Measurements from ENCODE around the gene CPLANE1. TPM values are rescaled to one million over a fixed set of nuclear protein-coding genes. Genes with fewer than 3 reads are reported as not detected.

Gene CPLANE1
- total RNA-seq: 14.3 and 17.4 TPM in 2 replicates

DNA sequence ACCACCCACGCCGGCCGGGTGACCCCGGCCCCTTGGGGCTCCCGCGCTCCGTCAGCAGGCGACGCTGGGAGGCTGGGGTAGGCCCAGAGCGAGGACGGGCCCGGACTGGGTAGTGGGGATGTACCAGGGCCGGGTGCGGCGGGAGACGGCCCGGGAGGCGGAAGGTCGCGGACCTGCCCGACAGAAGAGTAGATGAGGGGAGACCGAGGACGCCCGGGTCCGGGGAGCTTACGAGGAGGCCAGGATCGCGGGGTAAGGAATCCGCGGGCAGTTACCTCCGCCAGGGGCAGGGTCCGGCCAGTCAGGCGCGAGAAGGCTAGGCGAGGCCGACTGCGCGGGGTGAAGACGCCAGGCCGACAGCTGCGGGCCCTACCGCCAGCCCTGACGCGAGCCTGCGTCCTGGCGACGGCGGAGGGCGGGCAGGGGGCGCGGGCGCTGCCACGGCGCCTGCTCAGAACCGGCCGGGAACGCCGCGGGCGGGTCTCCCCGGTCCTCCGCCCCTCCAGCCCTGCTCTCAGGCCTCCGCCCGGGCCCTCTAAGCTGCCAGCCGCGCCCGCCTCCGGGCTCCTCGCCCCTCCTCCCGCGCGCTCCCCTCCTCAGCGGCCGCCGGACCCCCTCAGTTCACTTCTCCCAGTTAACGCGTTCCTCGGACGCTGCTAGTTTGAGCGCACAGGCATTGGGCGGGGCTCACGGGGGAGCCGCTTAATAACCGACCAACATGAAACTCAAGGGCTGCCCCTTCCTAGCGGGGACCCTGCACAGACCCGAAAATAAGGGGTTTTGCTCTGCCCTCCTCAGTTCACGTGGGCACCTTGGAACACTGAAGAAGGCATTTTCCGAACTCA is at the start of gene CPLANE1:
Gene CPLANE1, minus strand, starts transcription at position 407 of the 845 bp plus-strand sequence. CDS start 1,678 bp downstream, outside the sequence.

Other genes with a start within 250 kb of the CPLANE1 start
- 15.5 and 42.7 TPM in 2 replicates for gene NUP155, start 121.7 kb upstream of the CPLANE1 start, total RNA-seq
- gene WDR70, start 129.9 kb upstream of the CPLANE1 start, total RNA-seq: 9.6 and 10.1 TPM in 2 replicates

All from mesangial cell (primary cell).